GM13977 (cell line): Measurements from ENCODE around the gene TCF25.

Experiments used
- DNase-seq: peaks from one replicate; pipeline ENCODE4 v3.0.0; 2012; ENCODE audit warnings: low spot score
- CTCF ChIP-seq: IDR thresholded peaks from 2 replicates; pipeline ENCODE4 v1.5.1; 2012; ENCODE audit warnings: mild to moderate bottlenecking, control low read depth; ENCODE audit not compliant: insufficient read depth; ENCODE audit errors: extremely low read depth, missing control alignments
- in situ Hi-C: fragments of 300-500 bp; cut with MboI; formaldehyde crosslinking; loops from one replicate; pipeline ENCODE4 v1.12.0; 2022; ENCODE audit warnings: low sequenced_read_pairs, low pct_unique_long_range_greater_than_20kb, mixed read lengths, inconsistent platforms; ENCODE audit not compliant: unreplicated experiment

Gene TCF25

GRCh38 chr16:89958068-89958467 lies 84.7 kb downstream of the TCF25 start:
- in situ Hi-C loops: no loop called here
- TF ChIP-seq CTCF: no peak

GRCh38 chr16:89958596-89958995 lies 85.2 kb downstream of the TCF25 start:
- no peak for TF ChIP-seq CTCF
- DNase-seq: no peak
- in situ Hi-C loops: no loop called here

More at GRCh38 chr16:89958068-89958467, 84.7 kb downstream of the TCF25 start:
- DNase-seq: no peak

- no peak for TF ChIP-seq CTCF
- in situ Hi-C loops: no loop called here
- DNase-seq: no peak
Observed at GRCh38 chr16:89960966-89961365, 87.6 kb downstream of the TCF25 start.
